PC-9 (cell line): ENCODE results near the gene DAND5.

Experiments used
- CTCF ChIP-seq: fragments of 200-600 bp; sonication (generic); conservative IDR thresholded peaks from 2 replicates; pipeline ENCODE4 v1.6.1; 2017; ENCODE audit warnings: mixed run types, antibody characterized with exemption, mild to moderate bottlenecking, moderate library complexity
- EZH2 ChIP-seq: fragments of 200-600 bp; sonication (generic); IDR thresholded peaks from 2 replicates; pipeline ENCODE4 v1.8.0; 2017; ENCODE audit warnings: antibody characterized with exemption, low read depth

- TF ChIP-seq CTCF = no peak
- no peak for TF ChIP-seq EZH2
Measured at GRCh38 chr19:13001166-13001501, 31.8 kb downstream of the DAND5 start.
